GM12878 (cell line): ENCODE measurements around the gene SLC25A20.

ENCODE experiments used
- FOXK2 ChIP-seq: fragments of 450-650 bp; IDR thresholded peaks from 2 replicates; pipeline ENCODE4 v1.6.1; 2017; ENCODE audit warnings: mild to moderate bottlenecking, moderate library complexity
- POLR2A ChIP-seq: IDR thresholded peaks from 2 replicates; pipeline ENCODE4 v1.6.1; 2011; ENCODE audit warnings: low read depth, mild to moderate bottlenecking, low read length
- POLR2AphosphoS5 ChIP-seq: IDR thresholded peaks from 2 replicates; pipeline ENCODE4 v1.6.1; 2011; ENCODE audit warnings: mild to moderate bottlenecking, low read length, inconsistent platforms
- SP1 ChIP-seq: IDR thresholded peaks from one replicate; pipeline ENCODE4 v1.6.1; 2011; ENCODE audit warnings: low read depth, low read length
- SPI1 ChIP-seq: IDR thresholded peaks from 2 replicates; pipeline ENCODE4 v1.6.1; 2011; ENCODE audit warnings: low read depth, mild to moderate bottlenecking, low read length, moderate library complexity, borderline replicate concordance; ENCODE audit not compliant: insufficient read depth
- TF ChIP-seq, protein P1 (sequence below): IDR thresholded peaks from 2 replicates; pipeline ENCODE4 v1.6.1; 2012; ENCODE audit warnings: mild to moderate bottlenecking, low read depth, low read length
- TF ChIP-seq, protein P2 (sequence below), 3 experiments: IDR thresholded peaks in 2 of 3; conservative IDR thresholded peaks in 1 of 3; 2 replicates each; pipeline ENCODE4 v1.5.1; 2011; ENCODE audit warnings: low read depth in 3 of 3, low read length in 3 of 3, mild to moderate bottlenecking in 3 of 3, control low read depth in 2 of 3, moderate library complexity in 2 of 3, inconsistent platforms in 1 of 3, mixed read lengths in 1 of 3; ENCODE audit not compliant: control insufficient read depth in 2 of 3, insufficient read depth in 1 of 3; ENCODE audit errors: extremely low read depth in 1 of 3
- TF ChIP-seq, protein P3 (sequence below): fragments of 450-650 bp; IDR thresholded peaks from 2 replicates; pipeline ENCODE4 v1.6.1; 2017; ENCODE audit warnings: mild to moderate bottlenecking

DNA sequence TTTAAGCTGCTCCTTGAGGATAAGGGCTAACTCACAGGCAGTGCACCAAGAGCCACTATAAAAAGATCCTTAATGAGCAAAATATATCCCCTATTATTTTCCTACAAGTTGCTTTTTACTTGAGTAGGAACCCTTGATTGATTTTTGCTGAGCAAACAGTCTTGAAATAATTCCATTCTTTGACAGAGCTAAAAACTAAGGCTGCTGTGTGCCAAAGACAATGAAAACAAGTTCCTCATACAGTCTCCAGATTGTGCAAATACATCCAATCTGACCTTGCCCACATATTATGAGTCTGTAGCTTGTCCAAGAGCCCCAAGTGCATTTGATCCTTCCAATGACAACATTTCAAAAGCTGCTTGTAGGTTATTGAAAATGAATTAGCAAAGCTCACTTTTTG, 66.0 kb downstream of the SLC25A20 start:
- TF ChIP-seq POLR2AphosphoS5 (no peak), FOXK2 (no peak), SP1 (no peak), POLR2A (no peak), SPI1 (no peak)
- TF ChIP-seq, protein P1, sequence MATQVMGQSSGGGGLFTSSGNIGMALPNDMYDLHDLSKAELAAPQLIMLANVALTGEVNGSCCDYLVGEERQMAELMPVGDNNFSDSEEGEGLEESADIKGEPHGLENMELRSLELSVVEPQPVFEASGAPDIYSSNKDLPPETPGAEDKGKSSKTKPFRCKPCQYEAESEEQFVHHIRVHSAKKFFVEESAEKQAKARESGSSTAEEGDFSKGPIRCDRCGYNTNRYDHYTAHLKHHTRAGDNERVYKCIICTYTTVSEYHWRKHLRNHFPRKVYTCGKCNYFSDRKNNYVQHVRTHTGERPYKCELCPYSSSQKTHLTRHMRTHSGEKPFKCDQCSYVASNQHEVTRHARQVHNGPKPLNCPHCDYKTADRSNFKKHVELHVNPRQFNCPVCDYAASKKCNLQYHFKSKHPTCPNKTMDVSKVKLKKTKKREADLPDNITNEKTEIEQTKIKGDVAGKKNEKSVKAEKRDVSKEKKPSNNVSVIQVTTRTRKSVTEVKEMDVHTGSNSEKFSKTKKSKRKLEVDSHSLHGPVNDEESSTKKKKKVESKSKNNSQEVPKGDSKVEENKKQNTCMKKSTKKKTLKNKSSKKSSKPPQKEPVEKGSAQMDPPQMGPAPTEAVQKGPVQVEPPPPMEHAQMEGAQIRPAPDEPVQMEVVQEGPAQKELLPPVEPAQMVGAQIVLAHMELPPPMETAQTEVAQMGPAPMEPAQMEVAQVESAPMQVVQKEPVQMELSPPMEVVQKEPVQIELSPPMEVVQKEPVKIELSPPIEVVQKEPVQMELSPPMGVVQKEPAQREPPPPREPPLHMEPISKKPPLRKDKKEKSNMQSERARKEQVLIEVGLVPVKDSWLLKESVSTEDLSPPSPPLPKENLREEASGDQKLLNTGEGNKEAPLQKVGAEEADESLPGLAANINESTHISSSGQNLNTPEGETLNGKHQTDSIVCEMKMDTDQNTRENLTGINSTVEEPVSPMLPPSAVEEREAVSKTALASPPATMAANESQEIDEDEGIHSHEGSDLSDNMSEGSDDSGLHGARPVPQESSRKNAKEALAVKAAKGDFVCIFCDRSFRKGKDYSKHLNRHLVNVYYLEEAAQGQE: no peak
- TF ChIP-seq, protein P2, sequence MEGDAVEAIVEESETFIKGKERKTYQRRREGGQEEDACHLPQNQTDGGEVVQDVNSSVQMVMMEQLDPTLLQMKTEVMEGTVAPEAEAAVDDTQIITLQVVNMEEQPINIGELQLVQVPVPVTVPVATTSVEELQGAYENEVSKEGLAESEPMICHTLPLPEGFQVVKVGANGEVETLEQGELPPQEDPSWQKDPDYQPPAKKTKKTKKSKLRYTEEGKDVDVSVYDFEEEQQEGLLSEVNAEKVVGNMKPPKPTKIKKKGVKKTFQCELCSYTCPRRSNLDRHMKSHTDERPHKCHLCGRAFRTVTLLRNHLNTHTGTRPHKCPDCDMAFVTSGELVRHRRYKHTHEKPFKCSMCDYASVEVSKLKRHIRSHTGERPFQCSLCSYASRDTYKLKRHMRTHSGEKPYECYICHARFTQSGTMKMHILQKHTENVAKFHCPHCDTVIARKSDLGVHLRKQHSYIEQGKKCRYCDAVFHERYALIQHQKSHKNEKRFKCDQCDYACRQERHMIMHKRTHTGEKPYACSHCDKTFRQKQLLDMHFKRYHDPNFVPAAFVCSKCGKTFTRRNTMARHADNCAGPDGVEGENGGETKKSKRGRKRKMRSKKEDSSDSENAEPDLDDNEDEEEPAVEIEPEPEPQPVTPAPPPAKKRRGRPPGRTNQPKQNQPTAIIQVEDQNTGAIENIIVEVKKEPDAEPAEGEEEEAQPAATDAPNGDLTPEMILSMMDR (IDR thresholded peaks at IDR 0.05 in 2 of 3, conservative IDR thresholded peaks at IDR 0.05 in 1 of 3; ENCODE audit: control insufficient read depth in 2 of 3, extremely low read depth in 1 of 3, insufficient read depth in 1 of 3, low read depth in 3 of 3, low read length in 3 of 3): no peak
- TF ChIP-seq, protein P3, sequence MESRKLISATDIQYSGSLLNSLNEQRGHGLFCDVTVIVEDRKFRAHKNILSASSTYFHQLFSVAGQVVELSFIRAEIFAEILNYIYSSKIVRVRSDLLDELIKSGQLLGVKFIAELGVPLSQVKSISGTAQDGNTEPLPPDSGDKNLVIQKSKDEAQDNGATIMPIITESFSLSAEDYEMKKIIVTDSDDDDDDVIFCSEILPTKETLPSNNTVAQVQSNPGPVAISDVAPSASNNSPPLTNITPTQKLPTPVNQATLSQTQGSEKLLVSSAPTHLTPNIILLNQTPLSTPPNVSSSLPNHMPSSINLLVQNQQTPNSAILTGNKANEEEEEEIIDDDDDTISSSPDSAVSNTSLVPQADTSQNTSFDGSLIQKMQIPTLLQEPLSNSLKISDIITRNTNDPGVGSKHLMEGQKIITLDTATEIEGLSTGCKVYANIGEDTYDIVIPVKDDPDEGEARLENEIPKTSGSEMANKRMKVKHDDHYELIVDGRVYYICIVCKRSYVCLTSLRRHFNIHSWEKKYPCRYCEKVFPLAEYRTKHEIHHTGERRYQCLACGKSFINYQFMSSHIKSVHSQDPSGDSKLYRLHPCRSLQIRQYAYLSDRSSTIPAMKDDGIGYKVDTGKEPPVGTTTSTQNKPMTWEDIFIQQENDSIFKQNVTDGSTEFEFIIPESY: no peak
